SKM-1 treated with dmso at 0.1 percent for 144 hours (cell line): Measurements from ENCODE around the gene CREB5.
"Not testable (repeated sequence)": the region's sequence is repeated elsewhere in the genome, so short reads cannot be mapped to it uniquely, and the experiment has no call there.

Experiments
- DNase-seq: peaks from one replicate; lab custom pipeline; 2025; ENCODE audit not compliant: unreplicated experiment; lab: John Stamatoyannopoulos, UW

The CREB5 gene

DNA sequence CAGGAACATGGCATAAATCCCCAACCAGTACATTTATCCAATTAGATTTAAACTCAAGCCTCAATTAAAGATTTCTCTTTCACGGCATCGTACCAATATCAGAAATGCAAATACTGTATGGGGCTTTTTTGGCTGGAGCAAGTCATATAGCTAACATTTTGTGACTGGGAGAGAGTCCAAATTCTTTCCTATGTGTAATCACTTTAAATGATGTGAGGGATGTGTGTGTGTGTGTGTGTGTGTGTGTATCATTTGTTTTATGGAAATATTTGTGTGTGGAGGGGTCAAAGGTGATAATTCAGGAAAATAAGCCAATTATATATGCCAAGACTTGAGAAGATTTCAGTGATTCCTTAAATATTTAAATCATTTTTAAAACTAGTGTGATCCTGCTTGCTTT lies 349.2 kb downstream of the CREB5 start:
- DNase-seq: no peak

DNA sequence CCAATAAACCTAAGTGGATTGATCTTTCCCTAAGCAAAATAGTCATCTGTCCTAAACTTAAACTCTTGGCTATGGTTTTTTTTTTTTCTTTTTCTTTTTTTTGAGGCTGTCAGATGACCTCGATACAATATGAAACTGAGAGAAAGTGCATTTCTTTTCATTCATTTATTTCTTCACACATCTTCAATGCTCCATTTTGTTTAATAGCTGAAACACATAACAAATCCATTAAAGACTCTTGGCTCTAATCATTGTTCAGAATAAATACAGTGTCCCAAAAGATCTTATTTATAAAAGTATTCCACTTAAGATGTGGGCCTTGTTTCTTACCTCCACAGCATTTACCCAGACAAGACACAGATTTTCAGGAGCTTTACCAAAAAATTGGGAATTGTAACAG lies 350.3 kb downstream of the CREB5 start:
- no peak for DNase-seq

DNA sequence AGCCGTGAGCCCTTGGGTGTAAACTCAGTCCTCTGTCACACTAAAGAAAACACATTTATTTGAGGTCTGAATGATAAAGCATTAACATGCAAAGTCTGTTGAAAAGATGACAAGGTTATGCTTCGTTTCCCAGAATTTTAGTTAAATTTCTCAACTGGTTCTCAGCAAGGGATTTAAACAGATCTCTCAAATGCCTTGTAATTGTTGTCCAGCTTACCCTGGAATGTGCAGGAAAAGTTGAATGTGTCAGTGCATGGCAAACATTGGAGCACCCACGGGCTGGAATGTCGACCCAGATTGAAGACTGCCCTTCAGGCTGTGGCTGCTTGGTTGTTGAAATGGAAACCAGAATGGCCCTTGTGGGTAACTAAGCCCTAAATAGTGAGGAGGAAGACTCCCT lies 354.0 kb downstream of the CREB5 start:
- no peak for DNase-seq

DNA sequence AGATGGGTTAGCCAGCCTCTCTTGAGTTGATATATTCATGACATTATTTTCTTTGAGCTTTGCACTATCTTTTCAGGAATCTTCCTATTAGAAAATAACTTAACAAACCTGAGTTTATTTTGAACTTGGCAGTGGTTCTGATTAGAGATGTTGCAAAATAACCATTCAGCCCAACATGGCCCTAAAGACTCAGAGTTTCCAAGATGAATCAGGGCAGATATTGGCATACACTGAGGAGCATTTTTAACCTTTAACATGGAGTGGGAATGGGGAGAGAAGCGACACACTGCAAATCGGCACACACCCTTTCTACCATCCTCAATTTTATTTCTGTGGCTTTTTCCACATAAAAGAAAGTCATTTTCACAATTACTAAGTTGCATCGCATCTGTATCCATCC lies 355.0 kb downstream of the CREB5 start:
- DNase-seq: no peak

DNA sequence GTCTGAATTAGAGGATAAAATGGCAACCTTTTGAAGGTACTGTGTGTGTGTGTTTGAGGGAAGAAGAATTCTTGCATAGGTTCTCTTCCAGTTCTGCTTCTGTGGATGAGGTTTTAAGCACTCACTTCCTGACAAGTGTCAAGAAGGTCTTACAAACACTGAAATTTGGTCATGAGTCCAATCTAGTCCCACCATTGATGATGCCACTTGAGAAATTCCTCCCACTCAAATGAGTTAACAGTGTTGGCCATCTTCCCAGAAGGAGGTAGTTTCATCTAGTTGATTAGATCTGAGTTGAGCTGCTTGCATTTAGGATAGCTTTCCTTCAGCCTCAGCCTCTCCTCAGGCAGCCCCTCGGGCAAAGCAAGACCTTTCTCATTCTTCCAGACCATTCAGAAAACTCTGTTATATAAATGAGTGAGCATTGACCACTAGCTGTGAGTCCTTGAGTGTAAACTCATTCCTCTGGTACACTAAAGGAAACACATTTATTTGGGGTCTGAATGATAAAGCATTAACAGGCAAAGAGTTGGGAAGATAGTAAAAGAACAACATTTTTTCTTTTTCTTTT lies 356.3 kb downstream of the CREB5 start:
- no peak for DNase-seq

DNA sequence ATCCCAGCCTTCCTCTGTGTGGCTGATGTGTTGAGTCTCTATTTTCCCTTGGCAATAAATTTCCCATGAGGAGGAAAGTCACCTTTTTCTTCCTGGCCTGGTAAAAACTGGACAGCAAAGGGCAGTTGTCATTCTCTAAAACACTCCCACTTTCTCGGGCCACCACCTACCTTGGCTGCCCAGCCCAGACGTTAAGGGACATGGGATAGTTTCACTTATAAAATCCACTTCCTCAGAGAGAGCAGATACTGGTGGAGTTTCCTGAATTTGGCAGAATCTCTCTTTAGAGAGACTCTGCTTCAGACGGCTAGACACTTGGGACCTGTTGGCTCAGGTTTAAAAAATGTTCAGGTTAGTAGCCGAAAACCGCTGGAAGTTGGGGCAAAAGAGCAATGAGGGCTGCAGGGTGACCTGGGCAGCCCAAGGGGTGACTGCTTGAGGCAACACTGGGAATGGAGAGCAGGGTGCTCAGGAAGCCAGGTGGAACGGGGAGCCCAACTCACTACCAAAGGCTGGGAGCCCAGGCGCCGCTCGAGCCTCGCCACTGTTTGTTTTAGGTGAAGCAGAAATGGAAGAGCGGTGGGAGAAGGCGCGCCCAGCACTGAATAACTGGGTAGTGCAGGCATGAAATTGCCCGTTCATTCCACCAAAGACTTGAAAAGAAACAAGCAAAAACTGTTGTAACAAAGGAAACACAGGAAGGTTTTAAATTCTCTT lies 359.7 kb downstream of the CREB5 start:
- no peak for DNase-seq

DNA sequence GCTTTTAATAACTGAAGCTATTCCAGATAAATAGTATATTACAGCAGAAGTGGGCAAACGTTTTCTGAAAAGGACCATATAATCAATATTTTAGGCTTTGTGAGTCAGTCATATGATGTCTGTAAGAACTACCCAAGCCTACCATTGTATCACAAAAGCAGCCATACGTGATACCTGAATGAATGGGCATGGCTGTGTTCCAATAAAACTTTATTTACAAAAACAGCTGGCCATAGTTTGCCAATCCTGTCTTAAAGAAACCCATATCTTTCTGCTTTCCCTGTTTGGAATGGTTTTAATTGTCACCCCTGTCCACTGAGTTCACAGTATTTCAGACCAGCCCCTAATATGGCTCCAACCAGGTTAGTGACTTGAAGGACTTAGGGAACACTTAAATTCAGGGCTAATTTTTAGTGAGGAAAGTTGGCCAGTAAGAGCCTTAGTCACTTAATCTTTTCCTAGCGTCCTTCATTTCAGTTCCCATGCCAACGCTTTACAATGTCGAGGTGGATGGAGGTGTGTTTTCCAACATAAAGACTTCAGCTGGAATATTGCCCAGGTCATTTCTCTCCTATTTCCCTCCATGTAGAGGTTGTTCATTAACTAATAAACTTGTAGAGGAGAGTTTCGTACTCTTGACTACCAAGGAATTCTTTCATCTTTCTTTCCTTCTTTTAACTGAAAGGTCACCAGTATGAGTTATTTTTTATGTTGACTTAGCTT lies 361.3 kb downstream of the CREB5 start:
- DNase-seq: no peak

DNA sequence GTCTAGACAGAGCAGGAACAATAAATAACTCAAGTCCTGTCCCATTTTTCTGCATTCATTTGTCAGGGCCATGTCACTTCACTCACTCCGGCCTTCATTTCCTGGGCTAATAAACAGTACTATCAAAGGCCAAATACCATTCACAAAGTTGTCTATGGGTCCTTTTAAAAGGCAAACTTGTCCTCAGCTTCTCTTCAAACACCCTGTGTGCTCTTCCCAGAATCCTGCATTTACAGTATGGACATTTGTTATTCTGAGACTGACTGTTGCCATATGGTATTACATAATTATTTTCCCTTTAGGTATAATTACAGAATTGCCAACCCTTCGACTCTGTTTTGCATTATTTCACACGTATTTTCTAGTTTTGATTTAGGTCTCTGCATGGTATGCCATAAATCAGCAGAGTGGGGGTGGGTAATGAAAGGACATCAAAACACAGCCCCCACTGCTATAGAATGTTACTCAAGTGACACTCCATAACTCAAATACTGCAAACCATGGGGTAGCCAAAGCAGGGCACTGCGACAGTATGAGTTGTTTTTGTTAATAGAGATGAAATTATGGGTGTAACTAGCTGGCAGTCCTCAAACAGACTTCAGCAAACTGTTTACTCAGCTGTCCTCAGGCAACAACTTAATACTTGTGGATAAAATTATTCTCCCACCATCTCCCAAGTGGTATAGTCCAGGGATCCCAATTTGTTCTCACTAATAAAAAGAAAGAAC lies 362.1 kb downstream of the CREB5 start:
- no peak for DNase-seq

DNA sequence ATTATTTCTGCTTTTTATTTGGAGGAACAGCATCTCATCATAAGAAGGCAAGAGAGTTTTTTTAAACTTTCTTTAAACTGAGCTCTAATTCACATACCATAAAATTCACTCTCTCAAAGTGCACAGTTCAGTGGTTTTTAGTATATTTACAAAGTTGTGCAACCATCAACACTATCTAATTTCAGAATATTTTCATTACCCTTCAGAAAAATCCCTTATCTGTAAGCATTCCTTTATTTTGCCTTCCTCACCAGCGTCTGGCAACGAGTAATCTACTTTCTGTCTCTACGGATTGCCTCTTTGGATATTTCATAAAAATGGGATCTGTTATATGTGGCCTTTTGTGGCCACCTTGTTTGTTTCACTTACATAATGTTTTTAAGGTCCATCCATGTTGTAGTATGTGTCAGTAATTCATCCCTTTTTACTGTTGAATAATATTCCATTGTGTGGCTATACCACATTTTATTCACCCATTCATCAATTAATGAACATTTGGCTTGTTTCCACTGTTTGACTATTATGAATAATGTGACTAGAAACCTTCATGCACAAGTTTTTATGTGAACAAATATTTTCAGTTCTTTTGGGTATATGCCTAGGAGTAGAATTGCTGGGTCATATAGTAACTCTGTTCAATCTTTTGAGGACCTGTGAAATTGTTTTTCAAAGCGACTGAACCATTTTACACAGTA lies 364.3 kb downstream of the CREB5 start:
- DNase-seq: no peak

DNA sequence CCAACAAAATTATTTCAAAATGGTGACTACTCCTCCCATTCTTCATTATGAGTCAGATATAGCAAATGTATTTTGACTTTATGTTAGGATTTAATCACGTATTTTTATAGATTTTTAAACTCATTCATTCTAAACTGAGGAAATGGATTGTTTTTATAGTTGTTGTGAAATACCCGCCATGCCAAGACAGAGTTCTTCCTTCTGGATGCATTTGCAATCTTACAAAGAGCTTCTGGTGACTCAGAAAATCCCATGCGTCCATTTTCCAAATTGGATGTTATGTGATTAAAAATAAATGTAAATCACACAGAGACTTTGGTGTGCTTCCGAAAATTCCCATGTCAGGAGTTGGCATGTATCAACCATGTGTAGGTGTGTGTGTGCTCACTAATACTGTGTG lies 366.5 kb downstream of the CREB5 start:
- DNase-seq: no peak

DNA sequence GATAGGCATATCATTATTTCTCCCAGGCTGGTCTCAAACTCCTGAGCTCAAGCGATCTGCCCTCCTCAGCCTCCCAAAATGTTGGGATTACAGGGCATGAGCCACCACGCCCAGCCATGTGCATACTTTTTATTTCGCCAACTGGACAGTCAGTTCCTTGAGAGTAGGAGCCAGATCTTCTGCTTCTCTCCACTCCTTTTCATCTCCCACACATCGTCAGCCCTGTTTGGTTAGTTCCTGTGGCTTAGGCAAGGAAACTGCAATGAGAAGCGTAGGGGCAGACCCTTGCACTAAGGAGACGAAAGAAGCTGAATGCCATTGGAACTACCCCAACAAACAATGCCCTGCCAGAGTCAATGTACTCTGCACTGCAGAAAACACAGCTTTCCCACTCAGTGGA lies 367.6 kb downstream of the CREB5 start:
- DNase-seq: no peak

DNA sequence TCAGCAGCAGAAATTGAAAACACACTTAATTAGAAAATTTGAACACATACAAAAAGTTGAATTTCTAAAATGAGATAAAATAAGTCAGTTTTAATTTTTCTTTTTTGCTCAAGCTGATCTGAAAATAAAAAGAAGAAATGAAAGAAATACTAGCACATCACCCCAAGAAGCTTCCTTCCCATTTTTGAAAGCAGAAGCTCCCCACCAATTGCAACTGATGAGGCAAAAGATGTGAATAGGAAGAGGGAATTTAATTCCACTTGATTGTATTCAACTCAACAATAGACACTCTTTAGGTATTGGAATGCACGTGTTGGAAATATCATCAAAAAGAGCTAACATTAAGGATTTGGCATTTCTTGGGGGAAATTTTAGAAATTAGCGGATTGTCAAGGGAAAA lies 370.0 kb downstream of the CREB5 start:
- peak; percentile 28 for DNase-seq

DNA sequence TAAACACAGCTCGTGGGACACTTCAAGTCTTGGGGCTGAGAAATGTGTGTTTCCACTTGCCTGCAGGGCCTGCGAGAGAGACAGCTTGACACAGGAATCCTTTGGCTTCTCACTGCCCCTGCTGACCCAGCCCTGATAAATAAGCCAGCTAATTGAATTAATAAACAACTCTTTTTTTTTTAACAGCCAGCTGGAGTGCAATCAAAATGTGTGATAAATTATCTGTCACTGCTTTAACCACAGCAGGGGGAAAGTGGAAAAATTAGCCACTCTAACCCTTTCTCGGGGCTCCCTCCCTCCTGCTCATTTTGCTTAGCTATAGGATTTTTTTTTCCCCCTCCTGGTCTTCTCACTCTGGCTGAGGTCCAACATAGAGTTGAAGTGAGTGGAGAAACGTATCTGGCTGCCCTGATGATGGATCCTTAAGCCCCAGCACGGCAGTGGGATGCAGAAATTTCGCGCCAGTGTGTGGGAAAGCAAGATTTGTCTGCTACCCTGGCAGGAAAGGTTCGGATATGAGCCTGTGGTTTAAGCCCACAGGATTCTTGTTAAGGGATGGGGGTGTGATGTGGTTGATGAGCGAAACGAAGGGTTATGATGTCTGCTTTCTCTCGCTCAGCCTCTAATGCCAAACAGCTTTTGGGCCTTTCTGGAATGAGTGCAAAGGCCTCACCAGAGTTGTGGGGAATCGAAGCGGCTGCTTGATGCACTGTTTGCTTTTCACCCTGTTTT lies 372.0 kb downstream of the CREB5 start:
- DNase-seq: no peak

DNA sequence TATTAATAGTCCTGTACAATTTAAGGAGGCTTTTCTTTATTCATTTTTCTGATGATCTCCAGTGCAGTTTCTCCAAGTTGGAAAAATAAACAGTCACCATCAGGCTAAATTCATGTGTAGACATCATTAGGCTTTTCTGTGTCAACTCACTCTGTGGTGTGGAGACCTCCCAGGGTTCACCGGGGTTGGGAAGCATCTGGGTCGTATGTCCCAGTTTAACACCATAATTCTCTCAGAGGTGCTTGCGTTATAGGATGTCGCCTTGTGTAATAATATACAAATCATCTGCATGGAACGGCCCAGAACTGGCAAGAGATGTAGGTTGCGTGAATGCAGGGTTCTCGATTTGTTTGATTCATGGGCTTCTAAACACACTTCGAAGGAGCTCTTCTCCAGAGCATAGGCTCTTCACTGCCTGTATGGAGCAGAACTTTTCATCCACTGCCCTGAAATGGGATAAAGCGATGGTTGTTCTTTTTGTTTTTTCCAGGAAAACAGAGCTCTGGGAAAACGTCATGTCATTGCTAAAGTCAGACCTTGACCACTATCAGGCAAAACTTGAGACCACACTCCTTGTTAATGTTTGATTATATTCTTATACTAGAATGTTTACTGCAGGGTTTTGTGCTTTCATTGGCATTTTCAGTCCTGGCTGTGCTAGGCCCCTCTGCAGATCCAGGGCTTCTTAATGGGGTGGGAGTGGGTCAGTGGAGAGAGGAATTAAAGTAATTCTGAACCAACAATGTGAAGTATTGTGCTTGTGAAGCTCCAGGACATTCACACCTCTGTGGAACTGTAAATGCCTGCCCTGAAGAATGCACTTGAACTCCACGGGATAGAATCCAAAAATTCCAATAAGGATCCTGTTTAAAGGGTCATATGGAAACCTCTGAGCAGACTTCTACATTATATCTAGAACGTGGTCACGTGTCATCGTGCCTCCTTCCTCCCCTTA lies 373.0 kb downstream of the CREB5 start:
- DNase-seq: no peak

DNA sequence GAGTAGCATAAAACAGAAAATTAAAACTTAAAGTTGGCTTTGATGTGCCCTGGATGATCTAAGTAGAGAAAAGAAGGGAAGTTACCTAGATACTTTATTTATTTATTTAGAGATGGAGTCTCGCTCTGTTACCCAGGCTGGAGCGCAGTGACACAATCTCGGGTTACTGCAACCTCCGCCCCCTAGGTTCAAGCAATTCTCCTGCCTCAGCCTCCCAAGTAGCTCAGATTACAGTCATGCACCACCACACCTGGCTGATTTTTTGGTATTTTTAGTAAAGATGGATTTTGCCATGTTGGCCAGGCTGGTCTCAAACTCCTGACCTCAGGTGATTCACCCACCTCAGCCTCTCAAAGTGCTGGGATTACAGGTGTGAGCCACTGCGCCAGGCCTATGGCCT lies 373.8 kb downstream of the CREB5 start:
- not testable (repeated sequence) for DNase-seq

DNA sequence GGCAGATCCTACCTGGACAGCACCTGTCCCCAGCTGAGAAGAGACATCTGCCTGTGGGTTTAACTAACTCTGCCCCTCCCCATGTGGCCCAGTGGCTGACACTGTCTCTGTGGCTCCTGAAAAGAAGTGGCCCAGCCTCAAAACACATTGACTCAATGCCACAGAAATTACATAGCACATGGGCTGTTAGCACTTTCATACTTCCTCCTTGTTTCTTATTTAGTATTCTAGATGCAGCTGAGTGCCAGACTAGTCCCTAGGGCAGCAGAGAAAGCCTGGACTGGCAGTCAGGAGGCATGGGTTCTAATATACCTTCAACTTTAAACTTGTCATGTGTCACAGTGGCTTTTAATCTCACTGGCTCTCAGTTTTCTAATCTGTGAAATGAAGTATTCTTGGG lies 374.8 kb downstream of the CREB5 start:
- no peak for DNase-seq

DNA sequence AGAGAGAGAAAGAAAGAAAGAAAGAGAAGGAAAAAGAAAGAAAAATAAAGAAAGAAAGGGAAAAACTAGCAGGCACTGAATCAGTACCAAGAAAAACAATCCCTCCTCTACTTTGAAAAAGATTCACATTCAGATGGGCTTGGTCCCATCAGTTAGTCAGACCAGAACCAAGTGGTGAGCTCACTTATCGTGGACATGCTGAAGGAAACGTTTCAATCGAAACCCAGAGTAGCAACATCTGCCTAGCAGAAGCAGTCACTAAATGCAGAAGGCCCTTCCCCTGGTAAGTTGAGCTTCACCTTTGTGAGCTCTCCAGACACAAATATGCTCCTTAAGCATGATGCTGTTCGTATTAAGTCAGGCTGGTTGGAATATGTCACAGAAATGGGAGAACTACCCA lies 378.1 kb downstream of the CREB5 start:
- no peak for DNase-seq

DNA sequence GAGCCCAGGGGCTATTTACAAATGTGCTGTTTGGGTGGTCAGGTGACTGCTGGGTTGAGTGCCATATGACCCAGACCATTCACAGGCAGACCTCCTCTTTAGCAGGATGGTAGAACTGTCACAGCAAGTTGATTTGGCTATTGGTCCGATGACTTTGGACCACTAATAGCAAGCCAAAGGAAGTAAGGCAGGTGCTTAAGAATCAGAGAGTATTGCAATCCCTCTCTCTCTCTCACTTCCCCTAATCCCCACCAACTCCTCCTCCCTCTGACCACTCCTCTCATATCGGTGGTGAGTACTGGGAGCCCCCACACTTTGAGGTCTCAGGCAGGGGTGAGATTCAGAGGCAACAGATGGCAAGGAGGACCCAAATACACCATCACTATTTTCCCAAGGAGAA lies 380.5 kb downstream of the CREB5 start:
- DNase-seq: no peak

DNA sequence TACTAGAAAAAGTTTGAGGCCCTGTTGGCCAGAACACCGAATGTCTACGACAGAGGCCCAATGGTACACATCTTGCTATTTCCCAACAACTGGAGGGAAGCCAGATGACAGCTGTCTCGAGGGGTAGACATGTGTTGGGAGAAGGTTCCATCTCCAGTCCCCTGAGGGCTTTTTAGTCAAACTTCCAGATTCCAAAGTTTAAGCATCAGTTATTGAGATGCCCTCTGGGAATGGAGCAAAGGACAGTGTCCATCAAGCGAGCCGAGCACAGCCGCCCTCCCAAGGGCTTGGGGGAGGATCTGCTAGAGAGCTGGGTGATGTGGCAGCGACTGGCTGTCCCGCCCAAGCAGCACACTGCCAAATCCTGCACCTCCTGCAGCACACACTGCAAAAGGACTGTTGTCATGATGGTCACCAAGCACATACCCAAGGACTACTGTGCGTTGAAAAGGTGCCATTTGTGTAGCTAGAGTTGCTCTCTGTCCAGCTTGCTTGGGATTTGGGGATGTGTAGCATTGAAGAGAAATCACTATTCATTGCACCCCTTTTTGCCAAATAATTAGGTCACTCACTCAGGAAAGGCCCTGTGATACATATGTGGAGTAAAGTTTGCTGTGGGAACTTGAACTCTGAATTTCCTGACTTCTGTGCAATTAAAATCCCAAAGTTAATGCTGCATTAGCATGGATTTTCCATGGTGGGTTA lies 381.2 kb downstream of the CREB5 start:
- no peak for DNase-seq
